ENCODE data around the gene NHERF2.
A peak's percentile ranks its signal among the peaks of the same experiment; 100 is the strongest.

The NHERF2 gene

GRCh38 chr16:2022723-2023091 is 4.0 kb upstream of the NHERF2 start:
- TF ChIP-seq CTCF (IDR thresholded peaks at IDR 0.05; ENCODE audit: low read depth, low read length, missing control alignments): no peak
- no peak overlapping the region for H3K27ac ChIP-seq
- no peaks in the 10 kb centered on the region for H3K36me3 ChIP-seq (replicated peaks)
- peak; percentile 23 for DNase-seq
- in situ Hi-C loops (cut with HindIII; ENCODE audit: low pct_ligation_motif_present, low sequenced_read_pairs): no loop called here
- peak overlapping the region; percentile 44 for H3K4me3 ChIP-seq (ENCODE audit: low read depth, low read length)
- peaks cover 13% of the 10 kb centered on the region for H3K27me3 ChIP-seq (replicated peaks)

- Histone ChIP-seq H3K4me3 (ENCODE audit: low read depth, low read length) (peak overlapping the region; percentile 44), H3K27me3 (replicated peaks) (peaks cover 13% of the 10 kb centered on the region), H3K27ac (no peak overlapping the region), H3K36me3 (replicated peaks) (no peaks in the 10 kb centered on the region)
- TF ChIP-seq CTCF (IDR thresholded peaks at IDR 0.05; ENCODE audit: low read depth, low read length, missing control alignments): peak; percentile 92
- in situ Hi-C loops (cut with HindIII; ENCODE audit: low pct_ligation_motif_present, low sequenced_read_pairs): no loop called here
- peak; percentile 68 for DNase-seq
These were observed 3.3 kb upstream of the NHERF2 start for GRCh38 chr16:2023092-2024031.

- no peak for TF ChIP-seq CTCF (IDR thresholded peaks at IDR 0.05; ENCODE audit: low read depth, low read length, missing control alignments)
- in situ Hi-C loops (cut with HindIII; ENCODE audit: low pct_ligation_motif_present, low sequenced_read_pairs): no loop called here
- no peak for DNase-seq
- peaks cover 13% of the 10 kb centered on the region for H3K27me3 ChIP-seq (replicated peaks)
- H3K27ac ChIP-seq: no peak overlapping the region
- no peak overlapping the region for H3K4me3 ChIP-seq (ENCODE audit: low read depth, low read length)
- no peaks in the 10 kb centered on the region for H3K36me3 ChIP-seq (replicated peaks)
These were observed 2.7 kb upstream of the NHERF2 start for GRCh38 chr16:2024032-2024420.

- H3K27me3 ChIP-seq (replicated peaks): peaks cover 5% of the 10 kb centered on the region
- H3K4me3 ChIP-seq (ENCODE audit: low read depth, low read length): no peak overlapping the region
- H3K36me3 ChIP-seq (replicated peaks): no peaks in the 10 kb centered on the region
- DNase-seq: no peak
- no peak for TF ChIP-seq CTCF (IDR thresholded peaks at IDR 0.05; ENCODE audit: low read depth, low read length, missing control alignments)
- in situ Hi-C loops (cut with HindIII; ENCODE audit: low pct_ligation_motif_present, low sequenced_read_pairs): no loop called here
- no peak overlapping the region for H3K27ac ChIP-seq
These were observed 1.5 kb upstream of the NHERF2 start for GRCh38 chr16:2025251-2025650.

- Histone ChIP-seq H3K27ac (no peak overlapping the region), H3K36me3 (replicated peaks) (no peaks in the 10 kb centered on the region), H3K27me3 (replicated peaks) (no peaks in the 10 kb centered on the region), H3K4me3 (ENCODE audit: low read depth, low read length) (no peak overlapping the region)
- no peak for TF ChIP-seq CTCF (IDR thresholded peaks at IDR 0.05; ENCODE audit: low read depth, low read length, missing control alignments)
- no peak for DNase-seq
- in situ Hi-C loops (cut with HindIII; ENCODE audit: low pct_ligation_motif_present, low sequenced_read_pairs): no loop called here
These were observed 733 bp upstream of the NHERF2 start for GRCh38 chr16:2025878-2026460.
